H1 (cell line): Measurements from ENCODE around the gene TOGARAM1. TPM values are rescaled to one million over a fixed set of nuclear protein-coding genes. Genes with fewer than 3 reads are reported as not detected.
A peak's percentile ranks its signal among the peaks of the same experiment; 100 is the strongest.
"Not testable (repeated sequence)": the region's sequence is repeated elsewhere in the genome, so short reads cannot be mapped to it uniquely, and the experiment has no call there.

Experiments
- CTCF ChIA-PET: fragments of 300-600 bp; sonication (Branson Sonifier 250); formaldehyde crosslinking; loops from one replicate; lab custom pipeline; 2021; ENCODE audit not compliant: partially characterized antibody; lab: Charles Lee
- POLR2A ChIA-PET: fragments of 300-600 bp; sonication (Branson Sonifier 250); formaldehyde crosslinking; loops from one replicate; lab custom pipeline; 2021; ENCODE audit warnings: inconsistent platforms; ENCODE audit not compliant: partially characterized antibody; lab: Charles Lee
- DNase-seq, 2 experiments: peaks; one replicate each; pipeline versions ENCODE4 v3.0.0 to v3.0.0-alpha.2; 2010 to 2022; ENCODE audit warnings: low spot score in 2 of 2, low read depth in 1 of 2, mixed read lengths in 1 of 2
- FAIRE-seq: peaks from 2 replicates; lab custom pipeline; 2011; peaks lifted over from hg19 to GRCh38; lab: Jason Lieb, UNC
- H2AFZ ChIP-seq: 2 replicates; pipeline ENCODE4 v1.8.1; 2012; ENCODE audit warnings: low read length, inconsistent platforms
- H2AK5ac ChIP-seq: 2 replicates; pipeline ENCODE4 v1.6.1; 2013; ENCODE audit warnings: low read depth, low read length
- H2BK120ac ChIP-seq: replicated peaks from 2 replicates; pipeline ENCODE3; 2013; ENCODE audit warnings: low read depth, low read length, inconsistent platforms
- H2BK12ac ChIP-seq: 2 replicates; pipeline ENCODE4 v1.6.1; 2013; ENCODE audit warnings: low read depth, low read length
- H2BK15ac ChIP-seq: 2 replicates; pipeline ENCODE4 v1.6.1; 2013; ENCODE audit warnings: low read length
- H2BK20ac ChIP-seq: 2 replicates; pipeline ENCODE4 v1.6.1; 2013; ENCODE audit warnings: low read length
- H2BK5ac ChIP-seq: 2 replicates; pipeline ENCODE4 v1.6.1; 2013; ENCODE audit warnings: low read depth, low read length
- H3K14ac ChIP-seq: 2 replicates; pipeline ENCODE4 v1.6.1; 2013; ENCODE audit warnings: inconsistent platforms; ENCODE audit not compliant: insufficient read length
- H3K18ac ChIP-seq: 2 replicates; pipeline ENCODE4 v1.6.1; 2013; ENCODE audit warnings: low read length; ENCODE audit errors: extremely low read depth
- H3K23ac ChIP-seq: 2 replicates; pipeline ENCODE4 v1.6.1; 2013; ENCODE audit warnings: inconsistent platforms; ENCODE audit not compliant: insufficient read length
- H3K23me2 ChIP-seq: 2 replicates; pipeline ENCODE4 v1.6.1; 2013; ENCODE audit warnings: low read depth, low read length
- H3K27ac ChIP-seq: 2 replicates; pipeline ENCODE4 v1.6.1; 2011; ENCODE audit warnings: low read depth, low read length, inconsistent platforms
- H3K27me3 ChIP-seq, 4 experiments: replicated peaks in 1 of 4; 1 replicate in 1 of 4; 2 replicates in 3 of 4; pipeline versions ENCODE4 v1.6.1 to v1.8.1; 2011 to 2013; ENCODE audit warnings: low read length in 3 of 4, mild to moderate bottlenecking in 3 of 4, inconsistent platforms in 2 of 4, mixed read lengths in 2 of 4, moderate library complexity in 1 of 4; ENCODE audit not compliant: control insufficient read depth in 3 of 4, insufficient read depth in 3 of 4; ENCODE audit errors: extremely low read depth in 1 of 4
- H3K36me3 ChIP-seq, 4 experiments: 2 replicates each; pipeline versions ENCODE4 v1.6.1 to v1.8.1; 2011 to 2013; ENCODE audit warnings: mild to moderate bottlenecking in 4 of 4, low read length in 3 of 4, moderate library complexity in 2 of 4, control low read depth in 1 of 4, inconsistent platforms in 1 of 4; ENCODE audit not compliant: insufficient read depth in 4 of 4, control insufficient read depth in 2 of 4
- H3K4ac ChIP-seq: replicated peaks from 2 replicates; pipeline ENCODE3; 2013; ENCODE audit warnings: low read length, low read depth, mixed read lengths, inconsistent platforms; ENCODE audit not compliant: insufficient read length
- H3K4me1 ChIP-seq, 4 experiments: replicated peaks in 1 of 4; 1 replicate in 1 of 4; 2 replicates in 3 of 4; pipeline versions ENCODE4 v1.6.1 to v1.8.1; 2011 to 2013; ENCODE audit warnings: low read length in 3 of 4, inconsistent platforms in 2 of 4, mixed read lengths in 1 of 4; ENCODE audit not compliant: insufficient read depth in 4 of 4, control insufficient read depth in 3 of 4
- H3K4me2 ChIP-seq, 2 experiments: 2 replicates each; pipeline versions ENCODE4 v1.6.1 to v1.8.1; 2011 to 2013; ENCODE audit warnings: low read depth in 2 of 2, low read length in 2 of 2, control low read depth in 1 of 2, inconsistent platforms in 1 of 2, mild to moderate bottlenecking in 1 of 2; ENCODE audit not compliant: insufficient read depth in 1 of 2
- H3K4me3 ChIP-seq, 4 experiments: fragments of 200-600, 300-600 bp in 1 of 4; sonication (generic), shearing (Covaris generic), sonication (Bioruptor Twin) in 1 of 4; 2 replicates each; pipeline versions ENCODE4 v1.5.1 to v1.8.1; 2011 to 2016; ENCODE audit warnings: low read length in 4 of 4, low read depth in 3 of 4, control low read depth in 2 of 4, inconsistent platforms in 2 of 4, mild to moderate bottlenecking in 2 of 4, mixed read lengths in 1 of 4, moderate library complexity in 1 of 4; ENCODE audit not compliant: insufficient read depth in 2 of 4; ENCODE audit errors: extremely low read depth in 1 of 4
- H3K56ac ChIP-seq: replicated peaks from 2 replicates; pipeline ENCODE3; 2013; ENCODE audit warnings: low read depth, mild to moderate bottlenecking, mixed read lengths, low read length, inconsistent platforms; ENCODE audit not compliant: insufficient read length
- H3K79me1 ChIP-seq: 2 replicates; pipeline ENCODE4 v1.6.1; 2013; ENCODE audit warnings: low read depth, low read length, control low read depth
- H3K79me2 ChIP-seq, 2 experiments: 2 replicates each; pipeline versions ENCODE4 v1.6.1 to v1.8.1; 2012 to 2013; ENCODE audit warnings: low read length in 2 of 2, mild to moderate bottlenecking in 2 of 2, inconsistent platforms in 1 of 2; ENCODE audit not compliant: insufficient read depth in 2 of 2, control insufficient read depth in 1 of 2
- H3K9ac ChIP-seq, 4 experiments: replicated peaks in 1 of 4; 1 replicate in 1 of 4; 2 replicates in 3 of 4; pipeline versions ENCODE4 v1.6.1 to v1.8.1; 2011 to 2013; ENCODE audit warnings: low read depth in 3 of 4, low read length in 3 of 4, control low read depth in 2 of 4, mild to moderate bottlenecking in 2 of 4, moderate library complexity in 2 of 4, inconsistent platforms in 1 of 4; ENCODE audit errors: extremely low read depth in 1 of 4
- H3K9me3 ChIP-seq, 2 experiments: 2 replicates each; pipeline versions ENCODE4 v1.6.1 to v1.8.1; 2012 to 2013; ENCODE audit warnings: mild to moderate bottlenecking in 2 of 2, moderate library complexity in 2 of 2, control low read depth in 1 of 2, inconsistent platforms in 1 of 2, low read depth in 1 of 2, low read length in 1 of 2, mixed read lengths in 1 of 2; ENCODE audit not compliant: insufficient read depth in 2 of 2
- H4K20me1 ChIP-seq, 2 experiments: replicated peaks in 1 of 2; 2 replicates each; pipeline versions ENCODE3 to v1.8.1; 2011 to 2013; ENCODE audit warnings: inconsistent platforms in 2 of 2, low read length in 2 of 2, mild to moderate bottlenecking in 1 of 2; ENCODE audit not compliant: insufficient read depth in 2 of 2, control insufficient read depth in 1 of 2
- H4K5ac ChIP-seq: 2 replicates; pipeline ENCODE4 v1.6.1; 2013; ENCODE audit warnings: low read length, low read depth, mixed read lengths, inconsistent platforms; ENCODE audit not compliant: insufficient read length
- H4K8ac ChIP-seq: 2 replicates; pipeline ENCODE4 v1.8.0; 2013; ENCODE audit warnings: mild to moderate bottlenecking, moderate library complexity, low read length, inconsistent platforms; ENCODE audit not compliant: insufficient read depth; ENCODE audit errors: extremely low read depth
- H4K91ac ChIP-seq: replicated peaks from 2 replicates; pipeline ENCODE3; 2013; ENCODE audit warnings: low read length, mixed read lengths, inconsistent platforms; ENCODE audit not compliant: insufficient read length
- WGBS, 2 experiments: shearing (Covaris generic) in 1 of 2; methylation state at CpG; one replicate each; pipeline versions ENCODE4 v1.1.6 to v1.1.7; 2013 to 2015; ENCODE audit warnings: low lambda C conversion rate in 2 of 2, mixed read lengths in 2 of 2, inconsistent platforms in 1 of 2, low coverage in 1 of 2, missing lambda C conversion rate in 1 of 2; ENCODE audit not compliant: insufficient replicate concordance in 2 of 2, insufficient coverage in 1 of 2, insufficient read length in 1 of 2; ENCODE audit errors: extremely low coverage in 1 of 2, missing lambda C conversion rate in 1 of 2; 5-methylcytosine and 5-hydroxymethylcytosine counted together
- polyA plus RNA-seq, 7 experiments: library from polyadenylated mRNA; depleted of rRNA in 3 of 7; stranded (reverse) in 5 of 7; unstranded in 2 of 7; fragments of >200 nt in 5 of 7; fragments of 200-250 nt in 2 of 7; gene quantifications; 1 replicate in 5 of 7; 2 replicates in 1 of 7; 4 replicates in 1 of 7; pipeline versions ENCODE4 v1.2.1 to v1.2.3, GENCODE V29; 2011 to 2013; ENCODE audit warnings: missing spikeins in 2 of 7, mixed read lengths in 2 of 7
- total RNA-seq: library from RNA; stranded (reverse); fragmentation: NEBNext Ultra II Directional; extraction: Animal tissue kit (Norgen Biotek cat#: 25700); gene quantifications from 2 replicates; pipeline ENCODE4 v1.2.1, GENCODE V29; 2021

TOGARAM1 gene
- total and polyA plus RNA-seq, 2 of the 8 experiments (the other 6 are each of a cell fraction or from before 2014, with no cell fraction given): 2.5 to 6.8 TPM

DNA sequence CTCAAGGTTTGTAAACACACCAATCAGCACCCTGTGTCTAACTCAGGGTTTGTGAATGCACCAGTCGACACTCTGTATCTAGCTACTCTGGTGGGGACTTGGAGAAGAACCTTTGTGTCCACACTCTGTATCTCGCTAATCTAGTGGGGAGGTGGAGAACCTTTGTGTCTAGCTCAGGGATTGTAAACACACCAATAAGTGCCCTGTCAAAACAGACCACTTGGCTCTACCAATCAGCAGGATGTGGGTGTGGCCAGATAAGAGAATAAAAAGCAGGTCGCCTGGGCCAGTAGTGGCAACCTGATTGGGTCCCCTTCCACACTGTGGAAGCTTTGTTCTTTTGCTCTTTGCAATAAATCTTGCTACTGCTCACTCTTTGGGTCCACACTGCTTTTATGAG is 119.1 kb downstream of the TOGARAM1 start:
- 98% methylated on average over 3 of the region's 3 CpGs; no CpG with 5 or more reads in 1 of the 2 experiments for WGBS, 2 experiments
- POLR2A ChIA-PET: interaction anchor here (1.0 kb wide), 1 partner anchor 38 kb away, joined by 3 read pairs; no protein-coding TSS in a partner anchor
- not testable (repeated sequence) for H3K18ac ChIP-seq

More for the DNA sequence above, 119.1 kb downstream of the TOGARAM1 start:
- H3K79me1 ChIP-seq, DNase-seq, H3K9me3 ChIP-seq, H2BK12ac ChIP-seq, H3K27me3 ChIP-seq, H2AK5ac ChIP-seq, H3K36me3 ChIP-seq, H4K91ac ChIP-seq, H2BK120ac ChIP-seq, H3K4me3 ChIP-seq, H3K23me2 ChIP-seq, H4K5ac ChIP-seq, H3K14ac ChIP-seq, H3K56ac ChIP-seq, FAIRE-seq, H3K9ac ChIP-seq, H3K4ac ChIP-seq, H3K23ac ChIP-seq, H3K27ac ChIP-seq, H4K20me1 ChIP-seq, H3K4me1 ChIP-seq, H3K4me2 ChIP-seq, H2BK20ac ChIP-seq, H2BK5ac ChIP-seq, H2BK15ac ChIP-seq: not testable (repeated sequence)
- Histone ChIP-seq H2AFZ (0 out of 2 replicates have a peak overlapping the region, but pooled peaks have one; percentile 9), H3K79me2 (peaks cover 15 to 22% of the 10 kb centered on the region in 2 experiments), H4K8ac (peak overlapping the region; percentile 35; the same call in 1 of the 2 replicates)
- CTCF ChIA-PET: interaction anchor here (0.7 kb wide), 1 partner anchor 161 kb away, joined by 3 read pairs; no protein-coding TSS in a partner anchor
